Activated CD8-positive, alpha-beta memory T cell treated with anti-CD3 and anti-CD28 coated beads, Interleukin-2, amount 10 ng/mL, durations not matched to agents 7 days and 5 days (primary cell): Measurements from ENCODE around the gene ZMIZ1. TPM values are rescaled to one million over a fixed set of nuclear protein-coding genes. Genes with fewer than 3 reads are reported as not detected.

ENCODE experiments used
- ATAC-seq: fragments of 150-1000 bp; cut with Tn5 transposase; one replicate; pipeline ENCODE4 v1.10.0; 2021; ENCODE audit warnings: moderate library complexity
- CTCF ChIA-PET: fragments of 350-600 bp; sonication (Branson Sonifier 250); formaldehyde crosslinking; loops from one replicate; lab custom pipeline; 2021; ENCODE audit warnings: antibody characterized with exemption; lab: Charles Lee
- DNase-seq: peaks from one replicate; pipeline ENCODE4 v3.0.0-alpha.2; 2020
- H3K27ac Mint-ChIP-seq: one replicate; pipeline ENCODE4 v1.8.0; 2021; ENCODE audit warnings: mild to moderate bottlenecking, mixed read lengths
- H3K27me3 Mint-ChIP-seq: one replicate; pipeline ENCODE4 v1.8.0; 2021; ENCODE audit warnings: mixed read lengths
- H3K36me3 Mint-ChIP-seq: one replicate; pipeline ENCODE4 v1.8.0; 2021; ENCODE audit warnings: mild to moderate bottlenecking, mixed read lengths
- H3K4me1 Mint-ChIP-seq: one replicate; pipeline ENCODE4 v1.8.0; 2021; ENCODE audit warnings: mixed read lengths
- H3K4me3 Mint-ChIP-seq: one replicate; pipeline ENCODE4 v1.8.0; 2021; ENCODE audit warnings: mild to moderate bottlenecking, moderate library complexity, mixed read lengths
- H3K9me3 Mint-ChIP-seq: one replicate; pipeline ENCODE4 v1.8.0; 2022; ENCODE audit warnings: low read depth, mixed read lengths
- total RNA-seq, 2 experiments: library from RNA; stranded (reverse); gene quantifications; one replicate each; pipeline ENCODE4 v1.2.3, GENCODE V29; 2021

Gene ZMIZ1
- total RNA-seq, 2 experiments from 2014 or later: 52.7 to 71.5 TPM

DNA sequence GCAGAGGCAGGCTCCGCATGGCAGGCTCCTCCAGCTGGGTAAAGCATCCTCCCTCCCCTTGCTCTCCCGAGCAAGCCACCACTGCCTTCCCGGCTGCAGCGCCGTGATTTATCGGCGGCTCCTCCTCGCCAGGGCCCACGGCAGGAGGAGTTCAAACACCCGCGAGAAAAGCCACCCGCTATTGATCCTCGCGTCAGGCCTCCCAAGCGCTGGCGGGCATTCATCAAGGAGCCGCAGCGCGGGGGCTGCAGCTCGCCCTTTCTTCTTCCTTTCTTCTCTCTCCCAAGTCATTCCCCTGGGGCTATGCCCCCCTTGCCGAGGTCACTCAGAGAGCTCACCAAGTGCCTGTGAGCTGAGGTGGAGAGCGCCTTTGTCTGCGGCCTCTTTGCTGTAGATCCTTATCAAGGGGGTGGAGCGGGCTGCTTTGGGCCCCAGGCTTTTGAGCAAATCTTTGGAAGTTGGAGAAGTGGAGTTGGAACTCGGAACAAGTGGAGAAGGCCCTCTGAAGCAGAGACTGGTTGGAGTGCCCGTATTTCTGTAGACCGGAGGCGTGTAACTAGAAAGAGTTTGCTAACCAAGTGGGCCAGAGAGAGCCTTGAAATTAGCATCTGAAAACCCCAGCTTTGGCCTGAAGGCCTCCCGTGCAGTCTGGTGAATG lies 171.3 kb downstream of the ZMIZ1 start:
- Mint-ChIP-seq H3K4me3 (no peak overlapping the region), H3K27ac (no peak overlapping the region)
- CTCF ChIA-PET: interaction anchor here (0.7 kb wide), 1 partner anchor 255 kb away, joined by 3 read pairs; no protein-coding TSS in a partner anchor

GRCh38 chr10:79241629-79241989 lies 172.8 kb downstream of the ZMIZ1 start:
- Mint-ChIP-seq H3K27me3 (no peaks in the 10 kb centered on the region), H3K4me1 (peaks cover 54% of the 10 kb centered on the region), H3K27ac (peak overlapping the region; percentile 85), H3K9me3 (no peaks in the 10 kb centered on the region), H3K4me3 (peak overlapping the region; percentile 76), H3K36me3 (peaks cover 16% of the 10 kb centered on the region)
- DNase-seq (no peak), ATAC-seq (no peak)
- CTCF ChIA-PET: interaction anchor here (0.8 to 2.1 kb wide), 4 partner anchors 39 to 133 kb away, joined by 3 to 8 read pairs (median 4); no protein-coding TSS in a partner anchor

More for the DNA sequence above, 171.3 kb downstream of the ZMIZ1 start:
- Mint-ChIP-seq H3K4me1 (peaks cover 40% of the 10 kb centered on the region), H3K9me3 (no peaks in the 10 kb centered on the region), H3K27me3 (no peaks in the 10 kb centered on the region), H3K36me3 (peaks cover 11% of the 10 kb centered on the region)
- DNase-seq: no peak
- no peak for ATAC-seq

- peaks cover 16% of the 10 kb centered on the region for H3K36me3 Mint-ChIP-seq
- peak overlapping the region; percentile 85 for H3K27ac Mint-ChIP-seq
- H3K4me1 Mint-ChIP-seq: peaks cover 54% of the 10 kb centered on the region
- peak overlapping the region; percentile 76 for H3K4me3 Mint-ChIP-seq
- no peaks in the 10 kb centered on the region for H3K9me3 Mint-ChIP-seq
- peak; percentile 21 for ATAC-seq
- peak; percentile 71 for DNase-seq
- no peaks in the 10 kb centered on the region for H3K27me3 Mint-ChIP-seq
- CTCF ChIA-PET: interaction anchor here (1.1 to 2.1 kb wide), 4 partner anchors 25 to 132 kb away, joined by 3 to 8 read pairs (median 4); no protein-coding TSS in a partner anchor
Measured at GRCh38 chr10:79241990-79242619, 173.3 kb downstream of the ZMIZ1 start.

GRCh38 chr10:79242620-79243152 lies 173.9 kb downstream of the ZMIZ1 start:
- ATAC-seq: peak; percentile 49
- DNase-seq: peak; percentile 82
- CTCF ChIA-PET: interaction anchor here (1.1 to 2.1 kb wide), 4 partner anchors 25 to 132 kb away, joined by 3 to 8 read pairs (median 4); no protein-coding TSS in a partner anchor
- Mint-ChIP-seq H3K36me3 (peaks cover 16% of the 10 kb centered on the region), H3K27me3 (no peaks in the 10 kb centered on the region), H3K9me3 (no peaks in the 10 kb centered on the region), H3K4me1 (peaks cover 57% of the 10 kb centered on the region), H3K27ac (peak overlapping the region; percentile 49), H3K4me3 (peak overlapping the region; percentile 76)

GRCh38 chr10:79243181-79244067 lies 174.7 kb downstream of the ZMIZ1 start:
- Mint-ChIP-seq H3K9me3 (no peaks in the 10 kb centered on the region), H3K36me3 (peaks cover 16% of the 10 kb centered on the region), H3K27me3 (no peaks in the 10 kb centered on the region), H3K4me3 (peak overlapping the region; percentile 92), H3K27ac (peak overlapping the region; percentile 99), H3K4me1 (peaks cover 62% of the 10 kb centered on the region)
- ATAC-seq (peak; percentile 80), DNase-seq (peak; percentile 87)
- CTCF ChIA-PET: interaction anchor here (1.1 to 3.1 kb wide), 5 partner anchors 24 to 131 kb away, joined by 3 to 10 read pairs (median 4); no protein-coding TSS in a partner anchor

GRCh38 chr10:79244068-79244442 lies 175.3 kb downstream of the ZMIZ1 start:
- no peaks in the 10 kb centered on the region for H3K9me3 Mint-ChIP-seq
- peak overlapping the region; percentile 92 for H3K4me3 Mint-ChIP-seq
- ATAC-seq: peak; percentile 4
- H3K36me3 Mint-ChIP-seq: peaks cover 16% of the 10 kb centered on the region
- CTCF ChIA-PET: interaction anchor here (2.1 to 3.1 kb wide), 2 partner anchors 42 to 74 kb away, joined by 4 to 10 read pairs; no protein-coding TSS in a partner anchor
- peak overlapping the region; percentile 99 for H3K27ac Mint-ChIP-seq
- no peaks in the 10 kb centered on the region for H3K27me3 Mint-ChIP-seq
- no peak for DNase-seq
- peaks cover 68% of the 10 kb centered on the region for H3K4me1 Mint-ChIP-seq

- ATAC-seq: peak; percentile 22
- Mint-ChIP-seq H3K4me1 (peaks cover 77% of the 10 kb centered on the region), H3K27me3 (no peaks in the 10 kb centered on the region), H3K27ac (peak overlapping the region; percentile 99), H3K36me3 (peaks cover 16% of the 10 kb centered on the region), H3K9me3 (no peaks in the 10 kb centered on the region), H3K4me3 (peak overlapping the region; percentile 92)
- CTCF ChIA-PET: interaction anchor here (0.7 to 3.1 kb wide), 5 partner anchors 41 to 102 kb away, joined by 3 to 10 read pairs (median 3); partner anchors contain the start of gene PPIF
- peak; percentile 72 for DNase-seq
Measured at GRCh38 chr10:79244841-79245504, 176.2 kb downstream of the ZMIZ1 start.

DNA sequence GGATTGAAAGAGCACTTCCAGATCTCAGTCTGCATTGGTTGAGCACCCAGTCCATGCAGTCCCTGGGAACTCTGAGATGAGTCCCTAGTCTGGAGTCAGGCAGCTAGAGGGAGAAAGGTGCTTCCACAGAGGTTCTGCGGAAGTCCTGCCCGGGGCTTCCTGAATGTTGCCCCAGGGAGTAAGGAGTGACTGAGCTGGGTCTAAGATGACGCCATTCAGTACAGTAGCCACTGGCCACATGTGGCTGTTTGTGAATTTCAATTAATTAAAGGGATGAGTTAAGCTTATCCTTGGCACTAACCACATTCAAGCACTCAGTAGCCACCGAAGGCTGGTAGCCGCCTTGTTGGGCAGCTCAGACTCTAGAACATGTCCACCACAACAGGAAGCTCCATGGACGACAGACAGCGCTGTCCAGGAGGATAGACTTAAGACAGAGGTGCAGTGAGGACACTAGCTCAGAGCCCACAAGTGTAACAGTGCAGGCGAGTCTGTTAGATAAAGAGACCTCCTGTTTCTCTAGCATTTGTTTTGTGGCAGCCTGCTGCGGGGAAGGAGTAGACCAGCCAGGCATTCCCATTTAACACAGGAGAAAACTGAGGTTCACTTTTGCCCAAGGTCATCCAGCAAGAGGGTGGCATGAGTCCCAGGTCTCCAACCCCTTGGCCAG lies 176.9 kb downstream of the ZMIZ1 start:
- no peaks in the 10 kb centered on the region for H3K9me3 Mint-ChIP-seq
- H3K36me3 Mint-ChIP-seq: peaks cover 16% of the 10 kb centered on the region
- CTCF ChIA-PET: interaction anchor here (0.9 to 3.1 kb wide), 3 partner anchors 41 to 89 kb away, joined by 3 to 10 read pairs (median 3); no protein-coding TSS in a partner anchor
- peaks cover 82% of the 10 kb centered on the region for H3K4me1 Mint-ChIP-seq
- peak overlapping the region; percentile 92 for H3K4me3 Mint-ChIP-seq
- no peak for DNase-seq
- no peak for ATAC-seq
- H3K27ac Mint-ChIP-seq: peak overlapping the region; percentile 99
- H3K27me3 Mint-ChIP-seq: no peaks in the 10 kb centered on the region

DNA sequence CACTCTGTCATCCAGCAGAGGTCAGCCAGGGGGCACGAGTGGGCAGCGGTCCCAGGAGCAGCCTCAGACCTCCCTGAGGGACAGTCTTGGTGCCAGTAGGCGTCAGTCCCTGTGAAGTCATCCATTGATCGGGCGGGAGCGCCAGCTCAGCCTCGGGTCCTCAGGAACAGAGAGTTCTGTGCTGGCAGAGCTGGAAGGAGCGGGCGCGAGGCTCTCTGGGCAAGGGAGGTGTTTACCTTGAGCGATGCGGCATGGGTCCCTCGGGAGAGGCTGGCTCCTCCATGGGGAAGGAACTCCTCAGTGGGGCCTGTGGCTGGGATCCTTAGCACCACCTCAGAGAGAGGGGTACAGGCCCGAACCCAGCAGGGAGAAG lies 177.4 kb downstream of the ZMIZ1 start:
- Mint-ChIP-seq H3K27ac (peak overlapping the region; percentile 99), H3K4me3 (peak overlapping the region; percentile 92), H3K27me3 (no peaks in the 10 kb centered on the region), H3K4me1 (peaks cover 82% of the 10 kb centered on the region), H3K36me3 (peaks cover 16% of the 10 kb centered on the region), H3K9me3 (no peaks in the 10 kb centered on the region)
- CTCF ChIA-PET: interaction anchor here (0.9 to 3.1 kb wide), 3 partner anchors 40 to 89 kb away, joined by 3 to 10 read pairs (median 3); no protein-coding TSS in a partner anchor
- ATAC-seq (no peak), DNase-seq (no peak)

DNA sequence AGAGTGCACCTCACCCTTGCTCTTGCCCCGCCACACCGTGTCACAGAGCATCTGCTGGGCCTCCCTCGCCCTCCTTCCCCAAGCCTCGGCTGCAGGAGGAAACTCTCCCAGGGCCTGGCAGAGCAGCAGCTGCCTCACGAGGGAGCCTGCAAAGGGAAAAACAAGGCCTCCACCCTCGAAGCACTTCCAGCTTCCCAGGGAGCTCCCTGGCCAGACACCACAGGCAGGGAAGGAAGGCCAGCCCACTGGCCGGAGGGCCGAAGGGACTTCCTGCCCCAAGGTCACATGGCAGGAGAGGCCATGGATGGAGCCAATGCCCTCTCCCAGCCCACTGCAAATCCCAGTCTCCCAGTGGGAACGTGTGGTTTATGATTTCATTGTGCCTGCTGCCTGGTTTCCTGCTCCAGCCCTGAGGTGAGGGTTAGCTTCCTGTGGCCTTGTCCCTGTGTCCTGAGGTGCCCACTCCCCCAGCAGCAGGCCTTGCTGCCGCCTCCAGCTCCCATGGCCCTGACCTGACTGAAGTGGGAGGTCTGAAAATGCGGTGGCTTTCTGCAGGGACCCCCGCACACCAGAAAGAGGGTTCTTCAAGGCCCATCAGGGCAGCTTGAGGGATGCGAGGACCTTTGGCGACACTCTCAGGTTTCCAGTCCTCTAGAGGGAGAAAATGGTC lies 178.0 kb downstream of the ZMIZ1 start:
- no peak for DNase-seq
- H3K27ac Mint-ChIP-seq: peak overlapping the region; percentile 99
- H3K9me3 Mint-ChIP-seq: no peaks in the 10 kb centered on the region
- no peaks in the 10 kb centered on the region for H3K27me3 Mint-ChIP-seq
- H3K4me3 Mint-ChIP-seq: no peak overlapping the region
- H3K4me1 Mint-ChIP-seq: peaks cover 81% of the 10 kb centered on the region
- peaks cover 16% of the 10 kb centered on the region for H3K36me3 Mint-ChIP-seq
- no peak for ATAC-seq
- CTCF ChIA-PET: no interaction called here

GRCh38 chr10:79247373-79248137 lies 178.8 kb downstream of the ZMIZ1 start:
- no peaks in the 10 kb centered on the region for H3K27me3 Mint-ChIP-seq
- peak overlapping the region; percentile 47 for H3K4me3 Mint-ChIP-seq
- no peaks in the 10 kb centered on the region for H3K9me3 Mint-ChIP-seq
- peaks cover 79% of the 10 kb centered on the region for H3K4me1 Mint-ChIP-seq
- no peak for DNase-seq
- peaks cover 16% of the 10 kb centered on the region for H3K36me3 Mint-ChIP-seq
- ATAC-seq: no peak
- peak overlapping the region; percentile 99 for H3K27ac Mint-ChIP-seq
- CTCF ChIA-PET: interaction anchor here (1.0 to 3.4 kb wide), 6 partner anchors 11 to 100 kb away, joined by 3 to 18 read pairs (median 5); no protein-coding TSS in a partner anchor
